GM21390 (cell line): ENCODE results near the gene P2RX6.

ENCODE experiments used
- ATAC-seq: cut with Tn5 transposase; IDR thresholded peaks from one replicate; pipeline ENCODE4 v1.9.1; 2021; ENCODE audit not compliant: unreplicated experiment

Gene P2RX6

DNA sequence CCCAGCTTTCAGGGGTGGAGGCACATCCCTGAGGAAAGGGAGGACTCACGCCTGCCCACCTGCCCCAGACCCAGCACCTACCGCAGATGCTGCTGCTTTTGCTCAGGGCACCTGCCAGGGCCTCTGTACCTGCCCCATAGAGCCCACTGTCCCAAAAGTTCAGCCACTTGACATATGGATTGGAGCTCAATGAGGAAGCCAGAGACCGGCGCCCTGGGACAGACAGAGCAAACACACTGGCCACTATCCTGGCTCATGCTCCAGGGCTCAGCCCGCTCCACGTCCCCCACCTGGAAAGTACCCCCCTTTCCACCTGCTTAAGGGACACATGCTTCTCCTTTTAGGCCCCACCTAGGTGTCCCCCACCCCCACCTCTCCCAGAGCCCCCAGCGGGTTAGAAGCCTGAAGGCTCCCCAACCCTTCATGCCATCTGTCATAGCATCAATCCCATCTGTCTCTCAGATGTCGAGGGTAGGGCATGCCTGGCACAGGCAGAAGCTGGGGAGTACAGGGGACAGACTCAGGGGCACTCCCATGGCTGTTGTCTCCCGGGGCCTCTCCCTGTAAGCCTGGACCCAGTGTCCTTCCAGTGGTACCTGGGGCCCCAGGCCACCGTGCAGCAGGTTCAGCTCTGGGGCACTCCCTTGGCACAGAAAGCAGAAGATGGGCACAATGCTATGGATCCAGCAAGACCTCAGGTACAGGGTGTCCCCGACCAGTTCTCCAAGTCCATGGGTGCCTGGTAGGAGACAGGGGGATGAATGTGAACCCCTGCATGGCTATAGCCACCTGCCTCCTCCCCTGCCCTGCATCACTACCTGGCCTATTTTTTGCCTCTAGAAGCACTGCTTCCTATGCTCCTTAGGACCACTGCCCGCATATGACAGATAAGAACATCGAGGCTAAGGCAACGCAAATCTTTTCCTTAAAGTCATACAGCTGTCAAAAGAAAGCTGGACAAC is 2.2 kb upstream of the P2RX6 start:
- no peak for ATAC-seq

DNA sequence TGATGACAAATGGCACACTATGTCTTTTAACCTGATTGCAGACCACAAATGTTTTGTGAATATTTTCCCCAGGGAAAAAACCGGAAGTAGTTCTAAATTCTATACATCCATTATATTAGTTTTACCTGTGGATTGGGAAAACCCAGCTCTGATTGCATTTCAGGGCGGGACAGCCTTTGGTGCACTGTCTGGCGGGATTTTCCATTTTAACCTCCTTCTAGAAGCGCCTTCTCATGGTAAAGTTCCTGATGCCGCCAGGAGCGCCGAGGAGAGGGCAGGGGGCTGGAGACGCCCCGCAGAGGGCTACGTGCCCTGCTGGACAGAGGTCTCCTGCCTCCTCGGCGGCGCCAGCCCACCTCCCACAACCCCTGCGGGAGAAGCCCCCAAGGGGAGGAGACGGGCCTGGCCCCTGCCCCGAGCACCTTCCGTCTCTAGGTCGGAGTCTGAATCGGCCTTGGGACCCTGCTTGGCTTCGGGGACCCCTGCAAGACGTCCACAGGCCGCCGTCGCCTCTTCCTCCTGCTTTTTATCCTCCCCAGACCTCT is 1.2 kb upstream of the P2RX6 start:
- ATAC-seq = no peak

DNA sequence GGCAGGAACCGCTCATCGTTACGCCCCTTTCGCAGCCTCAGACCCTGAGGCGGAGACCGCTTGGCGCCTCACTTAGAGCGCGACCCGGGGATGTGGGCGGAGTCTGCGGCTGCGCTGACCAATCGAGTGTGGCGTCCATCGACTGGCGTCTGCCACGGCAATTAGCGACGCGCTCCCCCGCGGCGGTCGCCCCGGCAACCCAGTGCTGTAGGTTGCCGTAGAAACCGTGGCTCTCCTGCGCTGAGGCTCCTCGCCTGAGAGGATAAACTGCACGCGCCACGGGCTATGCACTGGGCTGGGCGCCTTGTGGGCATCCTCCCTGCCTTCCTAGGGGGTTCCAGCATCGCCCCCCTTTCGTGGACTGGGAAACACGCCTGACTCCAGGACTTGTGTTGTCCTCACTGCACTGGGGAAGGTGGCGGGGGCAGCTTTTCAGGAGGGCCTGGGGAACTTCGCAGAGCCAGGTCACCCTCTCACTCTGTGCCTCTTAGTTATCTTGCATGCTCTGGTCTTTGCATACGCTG is 701 bp upstream of the P2RX6 start:
- peak; percentile 67 for ATAC-seq

DNA sequence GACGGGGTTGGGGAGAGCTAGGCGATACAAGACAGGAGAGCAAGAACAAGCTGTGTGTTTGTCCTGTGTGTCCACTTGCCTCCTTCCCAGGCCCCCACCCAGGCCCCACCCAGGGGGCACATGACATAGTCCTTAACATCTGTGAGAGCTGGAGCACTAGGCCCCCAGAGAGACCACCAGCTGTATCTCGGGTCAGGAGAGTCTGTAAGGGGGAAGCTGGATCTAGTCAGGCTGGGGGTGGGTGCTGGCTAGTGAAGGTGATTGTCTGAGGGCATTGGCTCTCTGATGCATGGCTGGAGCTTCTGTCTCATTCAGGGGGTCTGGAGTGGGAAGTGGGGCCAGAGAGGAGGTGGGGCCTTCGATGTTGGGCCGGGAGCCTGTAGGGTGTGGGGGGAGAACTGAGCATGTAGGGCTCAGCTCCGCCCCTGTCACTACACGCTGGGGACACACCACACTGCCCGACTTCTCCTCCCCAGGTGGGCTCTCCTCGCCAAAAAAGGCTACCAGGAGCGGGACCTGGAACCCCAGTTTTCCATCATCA is 571 bp downstream of the P2RX6 start:
- no peak for ATAC-seq

DNA sequence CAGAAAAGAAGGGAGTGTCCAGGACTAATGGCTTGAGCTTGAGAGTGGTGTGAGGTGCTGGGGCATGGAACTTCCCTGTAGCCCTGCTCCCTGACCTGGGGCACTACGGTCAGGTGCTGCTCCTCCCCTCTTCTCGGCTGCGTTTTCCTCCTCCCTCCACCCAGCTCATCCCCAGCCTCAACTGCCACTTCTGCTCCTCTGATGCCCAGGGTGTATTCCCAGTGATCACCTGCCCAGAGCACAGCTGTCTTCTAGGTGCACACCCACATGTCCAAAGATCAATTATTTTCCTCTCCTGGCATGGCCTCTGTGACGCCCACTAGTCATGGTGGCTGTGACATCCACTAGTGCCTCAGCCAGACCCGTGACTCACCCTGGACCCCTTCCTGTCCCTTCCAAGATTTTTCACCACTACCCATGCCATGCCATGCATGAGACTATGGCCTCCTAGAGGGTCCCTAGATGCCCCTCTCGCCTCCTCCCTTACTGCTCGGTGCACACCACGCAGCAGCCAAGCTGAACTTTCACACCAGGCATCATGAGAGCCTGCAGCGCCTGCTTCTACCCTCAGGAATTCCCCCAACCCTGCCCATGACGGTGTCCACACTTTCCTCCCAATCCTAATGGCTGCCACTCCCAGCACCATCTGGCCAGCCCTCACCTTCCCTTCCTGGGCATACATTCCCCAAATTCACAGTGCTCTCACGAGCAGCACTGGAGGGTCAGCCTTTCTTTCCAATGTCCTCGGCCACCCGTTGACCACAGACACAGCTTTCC is 1.9 kb downstream of the P2RX6 start:
- no peak for ATAC-seq

DNA sequence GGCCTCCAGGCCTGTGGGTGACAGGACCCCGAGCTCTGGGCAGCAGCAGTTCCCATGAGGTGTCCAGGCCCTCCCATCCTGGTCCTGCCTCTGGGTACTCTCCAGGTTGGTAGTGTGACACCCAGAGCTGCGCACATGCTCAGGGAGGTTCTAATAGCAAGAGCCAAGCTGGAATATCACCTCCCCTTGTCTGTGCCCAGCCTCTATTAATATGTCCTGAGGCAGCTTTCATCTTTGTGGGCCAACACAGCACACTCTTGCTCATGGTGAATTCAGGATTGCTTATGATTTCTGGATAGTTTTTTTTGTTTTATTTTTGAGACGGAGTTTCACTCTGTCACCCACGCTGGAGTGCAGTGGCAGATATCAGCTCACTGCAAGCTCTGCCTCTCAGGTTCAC is 3.3 kb downstream of the P2RX6 start:
- no peak for ATAC-seq

DNA sequence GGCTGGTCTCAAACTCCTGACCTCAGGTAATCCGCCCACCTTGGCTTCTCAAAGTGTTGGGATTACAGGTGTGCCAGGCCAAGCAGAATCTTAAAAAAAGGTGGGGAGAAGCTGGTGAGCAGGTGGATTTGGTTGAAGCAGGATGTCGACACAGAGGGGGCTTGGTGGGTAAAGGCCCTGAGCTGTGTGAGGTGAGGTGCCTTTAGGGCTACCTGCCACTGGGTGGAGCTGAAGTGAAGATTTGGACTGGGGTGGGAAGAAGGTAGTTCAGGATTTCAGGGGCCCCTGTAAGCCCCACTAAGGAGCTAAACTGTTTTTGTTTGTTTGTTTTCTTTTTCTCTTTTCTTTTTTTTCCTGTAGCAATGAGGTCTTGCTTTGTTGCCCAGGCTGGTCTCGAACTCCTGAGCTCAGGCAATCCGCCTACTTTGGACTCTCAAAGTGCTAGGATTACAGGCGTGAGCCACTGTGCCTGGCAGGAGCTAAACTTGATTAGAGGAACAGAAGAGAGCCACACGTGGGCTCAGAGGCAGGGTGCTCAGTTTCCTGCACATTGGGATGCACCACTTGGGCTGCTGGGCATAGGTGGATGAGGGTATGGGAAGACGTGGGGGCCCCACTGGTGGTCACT is 6.0 kb downstream of the P2RX6 start:
- no peak for ATAC-seq

DNA sequence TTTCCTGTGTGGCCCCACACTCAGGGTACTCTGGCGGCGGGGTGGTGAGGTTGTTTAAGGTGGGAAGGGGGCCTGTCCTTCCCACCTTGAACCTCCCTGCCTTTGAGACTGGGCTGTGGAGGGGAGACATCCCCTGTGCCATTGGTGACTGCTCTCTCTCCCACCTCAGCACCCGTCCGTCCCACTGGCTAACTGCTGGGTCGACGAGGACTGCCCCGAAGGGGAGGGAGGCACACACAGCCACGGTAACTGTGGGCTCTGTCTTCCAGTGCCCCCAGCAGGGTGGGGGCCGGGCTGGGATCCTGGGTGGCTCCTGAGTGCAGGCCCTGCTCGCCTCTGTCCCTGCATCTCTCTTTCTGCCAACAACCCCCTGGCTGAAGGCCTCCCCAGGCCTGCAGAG is 7.5 kb downstream of the P2RX6 start:
- ATAC-seq = no peak

DNA sequence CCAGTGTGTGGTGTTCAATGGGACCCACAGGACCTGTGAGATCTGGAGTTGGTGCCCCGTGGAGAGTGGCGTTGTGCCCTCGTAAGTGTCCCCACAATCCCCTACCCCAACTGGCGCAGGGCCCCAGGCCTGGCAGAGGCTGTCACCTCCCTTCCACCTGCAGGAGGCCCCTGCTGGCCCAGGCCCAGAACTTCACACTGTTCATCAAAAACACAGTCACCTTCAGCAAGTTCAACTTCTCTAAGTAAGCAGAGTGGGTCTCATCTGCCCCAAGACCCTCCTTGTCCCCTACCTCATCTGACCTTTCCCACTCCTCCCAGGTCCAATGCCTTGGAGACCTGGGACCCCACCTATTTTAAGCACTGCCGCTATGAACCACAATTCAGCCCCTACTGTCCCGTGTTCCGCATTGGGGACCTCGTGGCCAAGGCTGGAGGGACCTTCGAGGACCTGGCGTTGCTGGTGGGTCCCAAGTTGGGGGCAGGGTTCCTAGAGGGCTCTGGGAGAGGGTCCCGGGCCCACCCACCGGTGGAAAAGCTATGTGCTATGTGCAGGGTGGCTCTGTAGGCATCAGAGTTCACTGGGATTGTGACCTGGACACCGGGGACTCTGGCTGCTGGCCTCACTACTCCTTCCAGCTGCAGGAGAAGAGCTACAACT is 8.1 kb downstream of the P2RX6 start:
- no peak for ATAC-seq

DNA sequence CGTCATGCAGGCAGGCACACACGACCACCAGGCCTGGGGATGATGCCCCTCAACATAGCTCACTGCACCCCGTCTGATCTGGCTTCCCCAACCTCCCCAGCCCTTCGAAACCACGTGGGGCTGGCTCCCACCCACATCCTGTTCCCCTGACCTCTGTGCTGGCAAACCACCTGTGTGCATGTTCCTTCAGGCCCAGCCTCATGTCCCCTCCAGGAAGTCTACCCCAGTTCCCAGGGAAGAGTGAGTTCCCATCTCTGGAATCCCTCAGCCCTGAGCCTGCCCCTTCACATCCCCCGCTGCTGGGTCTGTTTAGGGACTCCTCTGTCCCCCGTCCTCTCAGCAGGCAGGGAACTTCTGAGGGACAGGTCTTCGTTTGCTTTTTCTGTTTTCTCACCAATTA is 10.3 kb downstream of the P2RX6 start:
- ATAC-seq = no peak

DNA sequence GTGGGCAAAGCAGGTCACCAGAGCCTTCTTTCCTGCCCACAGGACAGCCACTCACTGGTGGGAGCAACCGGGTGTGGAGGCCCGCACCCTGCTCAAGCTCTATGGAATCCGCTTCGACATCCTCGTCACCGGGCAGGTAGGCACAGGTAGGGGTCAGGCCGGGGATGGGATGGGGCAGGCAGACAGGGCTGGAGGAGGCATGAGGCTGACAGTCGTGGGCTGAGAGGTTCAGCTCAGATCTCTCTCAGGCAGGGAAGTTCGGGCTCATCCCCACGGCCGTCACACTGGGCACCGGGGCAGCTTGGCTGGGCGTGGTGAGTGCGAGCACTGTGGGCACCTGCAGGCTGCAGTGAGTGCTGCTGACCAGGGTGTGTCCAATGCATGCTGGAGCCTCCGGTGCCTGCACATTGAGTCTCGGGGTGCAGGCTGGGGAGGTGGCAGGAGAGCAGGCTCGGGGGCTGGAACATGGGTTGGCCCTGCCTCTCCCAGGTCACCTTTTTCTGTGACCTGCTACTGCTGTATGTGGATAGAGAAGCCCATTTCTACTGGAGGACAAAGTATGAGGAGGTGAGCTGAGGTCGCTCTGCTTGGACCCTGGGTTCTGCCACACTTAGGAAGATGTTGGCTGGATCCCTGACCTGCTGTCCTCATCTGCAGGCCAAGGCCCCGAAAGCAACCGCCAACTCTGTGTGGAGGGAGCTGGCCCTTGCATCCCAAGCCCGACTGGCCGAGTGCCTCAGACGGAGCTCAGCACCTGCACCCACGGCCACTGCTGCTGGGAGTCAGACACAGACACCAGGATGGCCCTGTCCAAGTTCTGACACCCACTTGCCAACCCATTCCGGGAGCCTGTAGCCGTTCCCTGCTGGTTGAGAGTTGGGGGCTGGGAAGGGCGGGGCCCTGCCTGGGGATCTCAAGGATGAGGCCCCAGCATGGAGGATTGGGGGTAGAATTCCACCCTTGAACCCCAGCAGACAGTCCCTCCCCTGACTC is 11.1 kb downstream of the P2RX6 start:
- no peak for ATAC-seq

DNA sequence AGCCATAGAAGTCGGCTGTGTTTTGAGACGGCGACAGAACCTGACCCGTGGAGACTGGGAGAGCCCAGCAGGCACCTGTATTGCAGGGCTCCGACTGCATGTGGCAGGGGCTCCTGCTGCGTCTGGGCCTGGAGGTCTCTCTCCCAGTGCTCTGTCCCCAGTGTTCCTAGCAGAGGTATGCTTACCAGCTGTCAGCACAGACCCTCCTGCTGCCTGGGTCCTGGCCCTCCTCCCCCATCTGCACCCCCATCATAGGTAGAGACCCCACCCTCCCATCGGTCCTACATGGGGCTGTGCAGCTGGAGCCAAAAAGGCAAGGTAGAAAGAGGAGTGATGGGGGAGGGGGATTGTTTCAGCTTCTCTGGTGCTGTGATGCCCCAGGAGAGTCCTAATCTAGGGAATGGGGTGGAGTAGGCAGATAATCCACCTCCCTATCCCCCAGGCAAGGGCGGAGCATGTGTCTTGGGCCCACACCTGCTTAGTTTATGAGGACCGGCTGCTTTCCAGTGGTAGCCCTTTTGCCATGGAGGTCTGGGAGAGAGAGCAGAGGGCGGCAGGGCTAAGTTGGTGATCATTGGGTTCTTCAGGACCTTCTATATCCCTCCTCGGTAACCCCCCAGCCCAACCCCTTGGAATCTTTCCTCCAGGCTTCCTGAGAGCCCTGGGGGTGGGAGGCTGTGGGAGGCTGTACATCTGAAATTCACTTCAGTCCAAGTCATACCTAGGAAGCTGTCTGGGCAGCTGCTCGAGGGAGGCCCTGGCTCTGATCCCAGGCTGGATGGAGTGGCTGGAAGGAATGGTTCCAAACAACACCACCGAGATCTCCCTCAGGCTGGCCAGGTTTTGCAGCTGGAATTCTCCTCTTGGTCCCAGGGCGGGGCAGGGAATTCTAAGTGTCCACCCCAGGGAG is 12.1 kb downstream of the P2RX6 start:
- no peak for ATAC-seq

DNA sequence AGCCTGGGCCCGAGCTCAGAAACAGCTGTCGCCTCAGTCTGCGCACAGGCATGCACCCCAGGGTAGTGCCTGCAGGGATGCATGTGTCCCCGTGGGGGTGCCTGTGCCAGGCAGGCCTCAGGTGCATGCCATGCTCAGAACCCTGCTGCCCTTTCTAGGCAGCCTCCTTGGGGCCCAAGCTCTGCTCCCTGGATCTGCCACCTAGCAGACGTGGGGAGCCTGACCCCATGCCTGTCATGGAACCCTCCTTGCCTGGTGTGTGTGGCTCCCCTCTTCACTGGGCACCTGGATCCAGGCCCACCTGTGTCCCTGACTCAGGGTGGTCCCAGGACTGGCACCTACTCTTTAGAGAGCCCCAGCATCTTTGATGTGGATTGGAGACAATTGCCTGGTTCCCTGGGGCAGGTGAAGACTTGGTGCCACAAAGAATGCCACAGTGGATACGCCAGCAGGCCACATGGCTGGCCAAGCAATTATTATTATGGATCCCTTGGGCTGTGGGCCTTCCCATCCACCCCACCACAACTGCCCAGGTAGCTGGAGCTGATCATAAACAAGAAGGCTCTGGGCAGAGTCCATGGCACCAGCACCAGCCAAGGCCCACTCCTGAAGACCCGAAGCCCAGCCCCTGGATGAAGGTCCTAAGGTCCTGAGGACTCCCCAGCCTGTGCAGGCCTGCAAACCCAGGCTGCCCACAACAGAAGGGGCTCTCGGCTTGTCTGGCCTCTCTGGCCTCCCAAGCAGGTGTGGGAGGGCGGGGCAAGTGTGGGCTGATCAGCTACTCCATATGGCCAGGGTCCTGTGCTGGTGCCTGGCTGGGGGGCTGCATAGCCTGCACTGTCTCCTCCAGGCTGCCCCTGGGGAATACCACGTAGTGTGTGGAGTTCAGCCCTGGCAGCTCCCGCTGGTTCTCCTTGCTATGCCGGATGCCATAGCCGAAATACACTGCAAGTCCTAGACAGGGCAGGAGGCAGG is 13.6 kb downstream of the P2RX6 start:
- ATAC-seq = no peak

DNA sequence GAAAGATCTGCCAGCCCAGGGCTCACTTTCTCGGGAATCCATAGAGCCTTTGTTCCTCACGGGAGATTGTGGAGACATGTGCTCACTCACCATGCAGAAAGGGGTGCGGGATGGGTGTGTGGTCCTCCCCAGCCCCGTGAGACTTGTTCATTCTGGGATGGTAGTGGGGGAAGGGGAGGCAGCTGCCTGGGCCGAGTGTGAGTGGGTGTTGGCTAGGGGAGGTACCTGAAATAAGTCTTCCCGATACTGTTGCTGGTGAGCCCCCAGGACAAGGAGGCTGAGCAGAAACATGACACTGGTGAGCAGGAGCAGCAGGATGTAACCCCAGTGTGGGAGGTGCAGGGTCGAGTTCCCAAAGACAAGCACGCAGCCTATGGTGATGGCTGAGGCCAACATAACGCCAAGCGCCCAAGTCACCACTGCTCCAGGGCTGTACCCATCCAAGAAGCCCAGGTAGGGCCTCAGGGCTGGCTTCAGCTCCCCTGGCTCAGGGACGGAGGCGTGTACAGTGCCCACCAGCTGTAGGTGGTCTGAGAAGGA is 14.6 kb downstream of the P2RX6 start:
- ATAC-seq = no peak

DNA sequence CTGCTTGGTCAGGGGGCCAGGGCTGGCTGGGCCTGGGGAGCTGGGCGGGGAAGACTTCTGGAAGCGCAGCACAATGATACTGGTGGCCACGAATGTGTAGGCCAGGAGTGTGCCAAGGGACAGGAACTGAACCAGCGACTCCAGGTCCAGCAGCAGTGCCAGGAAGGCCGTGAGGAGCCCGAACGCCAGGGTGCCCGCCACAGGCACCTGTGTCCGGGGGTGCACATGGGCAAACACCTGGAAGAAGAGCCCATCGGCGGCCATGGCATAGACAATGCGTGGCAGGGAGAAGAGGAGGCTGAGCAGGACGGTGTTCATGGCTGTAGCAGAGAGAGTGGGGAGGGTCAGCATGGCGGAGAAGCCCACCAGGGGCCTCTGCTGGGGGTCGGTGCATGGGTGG is 15.1 kb downstream of the P2RX6 start:
- ATAC-seq = no peak

DNA sequence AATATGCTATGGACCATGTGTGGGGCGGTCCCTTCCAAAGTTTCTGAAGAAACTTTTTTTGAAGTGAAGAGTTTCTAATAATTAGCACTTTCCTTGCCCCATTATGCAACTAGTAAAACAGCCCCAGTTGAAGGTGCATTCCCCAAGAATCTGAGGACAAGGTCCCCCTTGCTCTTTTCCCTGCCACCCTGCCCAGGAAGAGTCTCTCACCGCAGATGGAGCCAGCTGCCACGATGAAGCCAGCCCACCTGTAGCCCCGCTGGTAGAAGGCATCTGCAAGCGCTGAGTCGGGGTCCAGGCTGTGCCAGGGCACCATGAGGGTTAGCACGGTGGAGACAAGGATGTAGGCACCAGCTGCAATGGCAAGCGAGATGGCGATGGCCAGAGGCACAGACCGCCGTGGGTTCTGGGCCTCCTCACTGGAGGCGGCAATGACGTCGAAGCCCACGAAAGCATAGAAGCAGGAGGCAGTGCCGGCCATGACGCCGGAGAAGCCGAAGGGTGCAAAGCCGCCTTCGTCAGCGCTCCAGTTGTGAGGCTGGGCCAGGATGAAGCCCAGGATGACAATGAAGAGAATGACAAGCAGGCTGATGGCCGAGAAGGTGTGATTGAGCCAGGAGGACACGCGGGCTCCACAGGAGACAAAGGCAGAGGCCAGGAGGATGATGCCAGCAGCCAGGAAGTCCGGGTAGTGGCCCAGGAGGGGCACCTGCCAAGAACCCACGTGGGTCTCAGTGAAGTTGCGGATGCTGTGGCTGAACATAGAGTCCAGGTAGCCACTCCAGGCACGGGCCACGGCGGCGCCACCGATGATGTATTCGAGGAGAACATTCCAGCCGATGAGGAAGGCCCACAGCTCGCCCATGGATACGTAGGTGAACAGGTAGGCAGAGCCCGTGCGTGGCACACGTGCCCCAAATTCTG is 15.9 kb downstream of the P2RX6 start:
- ATAC-seq = no peak
